Mesendoderm (in vitro differentiated cells): ENCODE measurements around the gene PHYKPL.
"Not testable (repeated sequence)": the region's sequence is repeated elsewhere in the genome, so short reads cannot be mapped to it uniquely, and the experiment has no call there.

ENCODE experiments used
- DNase-seq: peaks from one replicate; pipeline ENCODE4 v3.0.0; 2013
- H2AK5ac ChIP-seq: 2 replicates; pipeline ENCODE4 v1.6.1; 2013; ENCODE audit warnings: low read length, inconsistent platforms
- H2BK120ac ChIP-seq: 2 replicates; pipeline ENCODE4 v1.6.1; 2013; ENCODE audit warnings: low read depth, mild to moderate bottlenecking, low read length, moderate library complexity, mixed read lengths
- H2BK15ac ChIP-seq: replicated peaks from 2 replicates; pipeline ENCODE4 v1.6.1; 2013; ENCODE audit warnings: low read depth, mild to moderate bottlenecking, moderate library complexity
- H2BK5ac ChIP-seq: 2 replicates; pipeline ENCODE4 v1.6.1; 2013; ENCODE audit warnings: low read length, inconsistent platforms
- H3K18ac ChIP-seq: 2 replicates; pipeline ENCODE4 v1.6.1; 2013; ENCODE audit warnings: mild to moderate bottlenecking, low read length, mixed read lengths
- H3K23ac ChIP-seq: one replicate; pipeline ENCODE4 v1.6.1; 2013; ENCODE audit warnings: low read length
- H3K27ac ChIP-seq: 2 replicates; pipeline ENCODE4 v1.5.1; 2013; ENCODE audit warnings: low read depth, mild to moderate bottlenecking, inconsistent platforms, low read length, moderate library complexity
- H3K27me3 ChIP-seq: 2 replicates; pipeline ENCODE4 v1.6.1; 2013; ENCODE audit warnings: low read length, control low read depth, mild to moderate bottlenecking, inconsistent platforms; ENCODE audit not compliant: insufficient read depth, poor library complexity
- H3K36me3 ChIP-seq: 2 replicates; pipeline ENCODE4 v1.6.1; 2013; ENCODE audit warnings: low read length, inconsistent platforms; ENCODE audit not compliant: control insufficient read depth, insufficient read depth
- H3K4ac ChIP-seq: one replicate; pipeline ENCODE4 v1.6.1; 2013; ENCODE audit warnings: low read depth, mild to moderate bottlenecking, low read length, moderate library complexity
- H3K4me1 ChIP-seq: 2 replicates; pipeline ENCODE4 v1.6.1; 2013; ENCODE audit warnings: low read depth, low read length, inconsistent platforms; ENCODE audit not compliant: control insufficient read depth
- H3K4me2 ChIP-seq: 2 replicates; pipeline ENCODE4 v1.6.1; 2013; ENCODE audit warnings: low read length
- H3K4me3 ChIP-seq: 2 replicates; pipeline ENCODE4 v1.5.1; 2013; ENCODE audit warnings: mild to moderate bottlenecking, low read length
- H3K56ac ChIP-seq: one replicate; pipeline ENCODE4 v1.6.1; 2013; ENCODE audit warnings: low read length
- H3K79me1 ChIP-seq: 2 replicates; pipeline ENCODE4 v1.6.1; 2013; ENCODE audit warnings: low read length, inconsistent platforms
- H3K79me2 ChIP-seq: 2 replicates; pipeline ENCODE4 v1.6.1; 2013; ENCODE audit warnings: mild to moderate bottlenecking, low read length; ENCODE audit not compliant: control insufficient read depth, insufficient read depth
- H3K9ac ChIP-seq: 2 replicates; pipeline ENCODE4 v1.6.1; 2013; ENCODE audit warnings: low read length, inconsistent platforms
- H4K5ac ChIP-seq: one replicate; pipeline ENCODE4 v1.6.1; 2013; ENCODE audit warnings: low read length
- H4K8ac ChIP-seq: one replicate; pipeline ENCODE4 v1.6.1; 2013; ENCODE audit warnings: low read depth, mild to moderate bottlenecking, control low read depth, low read length, moderate library complexity
- WGBS: extraction: QIAGEN DNeasy Blood & Tissue Kit; methylation state at CpG from one replicate; pipeline ENCODE4 v1.1.7; 2013; ENCODE audit warnings: low lambda C conversion rate, missing lambda C conversion rate; ENCODE audit not compliant: insufficient coverage; ENCODE audit errors: extremely low coverage; 5-methylcytosine and 5-hydroxymethylcytosine counted together

Gene PHYKPL

DNA sequence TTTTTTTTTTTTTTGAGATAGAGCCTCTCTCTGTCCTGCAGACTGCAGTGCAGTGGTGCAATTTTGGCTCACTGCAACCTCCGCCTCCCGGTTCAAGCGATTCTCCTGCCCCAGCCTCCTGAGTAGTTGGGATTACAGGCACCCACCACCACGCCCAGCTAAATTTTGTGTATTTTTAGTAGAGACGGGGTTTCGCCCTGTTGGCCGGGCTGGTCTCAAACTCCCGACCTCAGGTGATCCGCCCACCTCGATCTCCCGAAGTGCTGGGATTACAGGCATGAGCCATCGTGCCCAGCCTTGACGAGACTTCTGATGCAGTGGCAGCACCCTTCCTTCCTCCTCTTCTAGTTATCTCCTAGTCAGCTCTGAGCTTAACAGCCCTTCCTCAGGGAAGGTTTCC lies 3.5 kb downstream of the PHYKPL start:
- H3K9ac ChIP-seq, H3K4me2 ChIP-seq, H4K8ac ChIP-seq, H3K4me3 ChIP-seq, H2BK120ac ChIP-seq, H2BK15ac ChIP-seq, H2AK5ac ChIP-seq, H3K27me3 ChIP-seq, DNase-seq, H2BK5ac ChIP-seq, H3K27ac ChIP-seq, H3K56ac ChIP-seq, H4K5ac ChIP-seq, H3K23ac ChIP-seq, H3K4ac ChIP-seq, H3K4me1 ChIP-seq, H3K18ac ChIP-seq: not testable (repeated sequence)
- Histone ChIP-seq H3K79me1 (peaks cover 17% of the 10 kb centered on the region), H3K79me2 (peaks cover 13% of the 10 kb centered on the region), H3K36me3 (peaks cover 17% of the 10 kb centered on the region)
- WGBS = no CpG with 5 or more reads among the region's 13 CpGs

DNA sequence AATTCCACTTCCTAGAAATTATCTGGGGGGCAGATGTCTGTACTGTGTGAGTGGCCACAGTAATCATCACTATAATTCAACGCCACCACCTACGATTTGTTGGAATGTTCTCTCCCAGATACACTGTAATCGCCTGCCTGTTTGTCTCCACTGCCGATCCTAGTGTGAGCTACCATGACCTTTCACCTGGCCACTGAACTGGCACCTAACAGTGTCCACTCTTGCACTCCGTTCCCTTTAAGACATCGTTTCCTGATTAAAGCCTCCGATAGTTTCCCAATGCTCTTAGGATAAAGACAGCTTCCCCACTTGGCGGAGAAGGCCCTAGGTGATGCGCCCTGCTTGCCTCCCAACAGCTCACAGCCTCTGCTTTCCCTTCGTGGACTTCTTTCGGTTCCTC lies 4.0 kb downstream of the PHYKPL start:
- H4K8ac ChIP-seq = no peak overlapping the region
- no peak overlapping the region for H3K9ac ChIP-seq
- H4K5ac ChIP-seq = no peak overlapping the region
- H2BK120ac ChIP-seq = no peak overlapping the region
- DNase-seq = no peak
- H3K56ac ChIP-seq = no peak overlapping the region
- no peak overlapping the region for H3K27ac ChIP-seq
- H3K4me3 ChIP-seq = no peak overlapping the region
- H3K36me3 ChIP-seq = peaks cover 17% of the 10 kb centered on the region
- peaks cover 13% of the 10 kb centered on the region for H3K79me2 ChIP-seq
- peaks cover 17% of the 10 kb centered on the region for H3K79me1 ChIP-seq
- H2AK5ac ChIP-seq = no peak overlapping the region
- no peak overlapping the region for H2BK15ac ChIP-seq
- no peak overlapping the region for H2BK5ac ChIP-seq
- no peak overlapping the region for H3K4me2 ChIP-seq
- no CpG with 5 or more reads among the region's 11 CpGs for WGBS
- no peak overlapping the region for H3K4ac ChIP-seq
- peaks cover 2% of the 10 kb centered on the region for H3K4me1 ChIP-seq
- no peak overlapping the region for H3K23ac ChIP-seq
- no peaks in the 10 kb centered on the region for H3K27me3 ChIP-seq
- H3K18ac ChIP-seq = no peak overlapping the region

DNA sequence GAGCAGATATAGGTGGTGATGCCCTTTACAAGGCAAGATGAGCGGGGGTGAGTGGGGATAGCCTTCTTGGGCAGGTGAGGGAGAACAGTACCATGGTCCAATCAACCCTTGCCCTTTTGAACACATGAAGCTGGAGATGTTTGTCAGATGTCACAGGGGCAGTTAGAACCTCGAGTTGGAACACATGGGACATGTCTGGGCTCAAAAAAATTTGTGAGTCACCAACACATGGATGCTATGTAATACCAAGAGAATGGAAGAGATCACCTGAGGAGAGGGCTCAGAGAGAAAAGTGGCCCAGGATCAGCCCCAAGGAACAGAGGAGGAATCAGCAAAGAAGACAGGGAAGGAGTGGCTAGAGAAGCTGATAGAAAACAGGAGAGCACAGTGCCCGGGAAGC lies 4.7 kb downstream of the PHYKPL start:
- H4K5ac ChIP-seq = no peak overlapping the region
- no CpG with 5 or more reads among the region's 3 CpGs for WGBS
- no peak overlapping the region for H2BK15ac ChIP-seq

DNA sequence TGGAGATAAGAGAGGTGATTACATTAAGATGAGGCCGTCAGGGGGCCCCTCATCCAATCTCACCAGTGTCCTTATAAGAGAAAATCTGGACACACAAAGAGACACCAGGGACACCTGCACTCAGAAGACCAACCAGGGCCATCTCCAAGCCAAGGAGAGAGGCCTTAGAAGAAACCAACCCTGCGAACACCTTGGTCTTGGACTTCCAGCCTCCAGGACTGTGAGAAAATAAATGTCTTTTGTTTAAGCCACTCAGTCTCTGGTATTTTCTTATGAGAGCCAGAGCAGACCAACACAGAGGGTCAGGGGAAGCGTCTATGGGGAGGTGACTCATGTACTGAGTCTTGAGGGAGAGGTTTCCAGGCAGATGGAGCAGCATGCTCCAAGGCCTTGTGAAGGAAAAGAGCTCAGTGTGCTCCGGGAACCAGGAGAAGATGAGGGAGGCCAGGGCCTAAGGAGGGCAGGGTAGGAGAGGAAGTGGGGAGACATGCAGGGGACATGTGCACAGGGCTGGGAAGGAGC lies 5.4 kb downstream of the PHYKPL start:
- H3K27ac ChIP-seq = no peak overlapping the region
- H3K4ac ChIP-seq = no peak overlapping the region
- no peak overlapping the region for H2BK15ac ChIP-seq
- no peak overlapping the region for H4K8ac ChIP-seq
- no peak overlapping the region for H2BK5ac ChIP-seq
- DNase-seq = no peak
- H2AK5ac ChIP-seq = no peak overlapping the region
- no peak overlapping the region for H3K9ac ChIP-seq
- peaks cover 13% of the 10 kb centered on the region for H3K79me2 ChIP-seq
- H3K4me2 ChIP-seq = no peak overlapping the region
- whole genome bisulfite sequencing = no CpG with 5 or more reads among the region's 4 CpGs
- no peak overlapping the region for H2BK120ac ChIP-seq
- no peak overlapping the region for H3K4me3 ChIP-seq
- H3K79me1 ChIP-seq = peaks cover 17% of the 10 kb centered on the region
- H3K18ac ChIP-seq = no peak overlapping the region
- no peak overlapping the region for H3K56ac ChIP-seq
- H3K27me3 ChIP-seq = no peaks in the 10 kb centered on the region
- no peaks in the 10 kb centered on the region for H3K4me1 ChIP-seq
- H3K36me3 ChIP-seq = peaks cover 17% of the 10 kb centered on the region
- H4K5ac ChIP-seq = no peak overlapping the region
- no peak overlapping the region for H3K23ac ChIP-seq

More for the DNA sequence above, 4.7 kb downstream of the PHYKPL start:
- H2BK5ac ChIP-seq = no peak overlapping the region
- peaks cover 13% of the 10 kb centered on the region for H3K79me2 ChIP-seq
- H3K36me3 ChIP-seq = peaks cover 17% of the 10 kb centered on the region
- H3K79me1 ChIP-seq = peaks cover 17% of the 10 kb centered on the region
- no peak for DNase-seq
- H3K4me3 ChIP-seq = no peak overlapping the region
- H3K4me2 ChIP-seq = no peak overlapping the region
- no peak overlapping the region for H3K23ac ChIP-seq
- H2BK120ac ChIP-seq = no peak overlapping the region
- no peak overlapping the region for H3K27ac ChIP-seq
- no peak overlapping the region for H4K8ac ChIP-seq
- no peak overlapping the region for H3K4ac ChIP-seq
- H3K27me3 ChIP-seq = no peaks in the 10 kb centered on the region
- no peak overlapping the region for H3K18ac ChIP-seq
- peaks cover 1% of the 10 kb centered on the region for H3K4me1 ChIP-seq
- H2AK5ac ChIP-seq = no peak overlapping the region
- H3K56ac ChIP-seq = no peak overlapping the region
- no peak overlapping the region for H3K9ac ChIP-seq

DNA sequence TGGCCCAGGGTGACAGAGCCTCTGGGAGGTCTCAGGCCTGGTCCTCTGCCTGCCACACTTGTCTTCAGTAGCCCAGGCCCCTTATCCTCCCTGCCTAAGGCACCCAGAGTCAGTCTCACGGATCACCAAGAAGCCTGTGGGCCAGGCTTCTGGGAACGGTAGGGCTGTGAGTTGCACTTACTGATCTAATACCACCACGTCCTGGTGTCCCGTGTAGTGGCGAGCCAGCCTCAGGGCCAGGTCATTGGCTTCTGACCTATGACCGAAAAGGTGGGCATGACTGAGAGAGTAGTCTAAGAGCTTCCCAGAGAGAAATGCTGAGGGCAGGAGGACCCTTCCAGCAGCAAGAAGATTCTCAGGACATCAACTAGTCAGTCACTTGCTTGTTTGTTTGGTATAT lies 7.4 kb downstream of the PHYKPL start:
- no peak overlapping the region for H2AK5ac ChIP-seq
- H3K23ac ChIP-seq = no peak overlapping the region
- H4K8ac ChIP-seq = no peak overlapping the region
- peaks cover 3% of the 10 kb centered on the region for H3K79me1 ChIP-seq
- H2BK120ac ChIP-seq = no peak overlapping the region
- H3K4me2 ChIP-seq = no peak overlapping the region
- no peak overlapping the region for H3K18ac ChIP-seq
- no peak overlapping the region for H3K4me3 ChIP-seq
- H3K79me2 ChIP-seq = no peaks in the 10 kb centered on the region
- no CpG with 5 or more reads among the region's 6 CpGs for WGBS
- H2BK5ac ChIP-seq = no peak overlapping the region
- no peaks in the 10 kb centered on the region for H3K27me3 ChIP-seq
- no peak overlapping the region for H3K56ac ChIP-seq
- H3K4ac ChIP-seq = no peak overlapping the region
- no peak overlapping the region for H3K9ac ChIP-seq
- H2BK15ac ChIP-seq = no peak overlapping the region
- no peaks in the 10 kb centered on the region for H3K4me1 ChIP-seq
- DNase-seq = no peak
- H4K5ac ChIP-seq = no peak overlapping the region
- peaks cover 17% of the 10 kb centered on the region for H3K36me3 ChIP-seq
- H3K27ac ChIP-seq = no peak overlapping the region

DNA sequence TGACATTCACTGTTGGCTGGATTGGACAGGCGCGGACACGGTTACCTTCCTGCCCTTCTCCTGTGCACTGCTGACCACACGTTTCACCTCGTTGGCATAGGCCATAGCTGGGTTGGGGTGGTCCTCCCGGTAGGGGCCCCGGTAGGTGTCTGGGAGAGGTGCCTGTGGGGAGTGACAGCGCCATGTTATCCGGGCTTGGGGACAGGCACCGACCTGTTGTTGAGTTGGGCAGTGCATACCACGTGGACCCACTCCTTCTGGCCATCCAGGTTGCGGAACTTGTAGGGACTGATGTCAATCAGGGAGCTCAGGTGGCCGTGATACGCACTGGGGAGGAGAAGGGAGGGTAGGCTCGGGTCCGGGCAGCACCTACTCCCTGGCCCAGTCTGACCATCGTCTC lies 8.2 kb downstream of the PHYKPL start:
- Histone ChIP-seq H3K79me2 (no peaks in the 10 kb centered on the region), H2BK5ac (no peak overlapping the region), H3K23ac (no peak overlapping the region), H3K56ac (no peak overlapping the region), H3K9ac (no peak overlapping the region), H2AK5ac (no peak overlapping the region), H3K18ac (no peak overlapping the region), H3K36me3 (peaks cover 17% of the 10 kb centered on the region), H3K4me3 (no peak overlapping the region), H4K5ac (no peak overlapping the region), H2BK15ac (no peak overlapping the region), H4K8ac (no peak overlapping the region), H3K27ac (no peak overlapping the region), H3K27me3 (no peaks in the 10 kb centered on the region), H3K79me1 (no peaks in the 10 kb centered on the region), H3K4ac (no peak overlapping the region), H3K4me1 (no peaks in the 10 kb centered on the region), H3K4me2 (no peak overlapping the region), H2BK120ac (no peak overlapping the region)
- no CpG with 5 or more reads among the region's 17 CpGs for WGBS
- DNase-seq = no peak
